H1 (cell line): ENCODE data around the gene SOX6.

ENCODE experiments used
- CHD1 ChIP-seq: IDR thresholded peaks from 2 replicates; pipeline ENCODE4 v1.6.1; 2012; ENCODE audit warnings: low read depth, low read length, improper control_type of control experiment
- EZH2 ChIP-seq: fragments of 200-600 bp; sonication (generic); IDR thresholded peaks from 2 replicates; pipeline ENCODE4 v1.7.1; 2012; ENCODE audit warnings: low read depth, mild to moderate bottlenecking, moderate library complexity, low read length, inconsistent platforms; ENCODE audit not compliant: severe bottlenecking
- POLR2A ChIP-seq, 2 experiments: IDR thresholded peaks; 1 replicate in 1 of 2; 2 replicates in 1 of 2; pipeline ENCODE4 v1.6.1; 2011; ENCODE audit warnings: low read depth in 2 of 2, low read length in 2 of 2, mild to moderate bottlenecking in 2 of 2; ENCODE audit errors: control extremely low read depth in 1 of 2
- POLR2AphosphoS5 ChIP-seq: IDR thresholded peaks from 2 replicates; pipeline ENCODE4 v1.6.1; 2011; ENCODE audit warnings: low read depth, low read length
- RXRA ChIP-seq: IDR thresholded peaks from 2 replicates; pipeline ENCODE4 v1.6.1; 2011; ENCODE audit warnings: low read depth, mild to moderate bottlenecking, low read length, moderate library complexity; ENCODE audit not compliant: insufficient read depth
- SP1 ChIP-seq: IDR thresholded peaks from 2 replicates; pipeline ENCODE4 v1.6.1; 2011; ENCODE audit warnings: low read depth, low read length
- SP2 ChIP-seq: IDR thresholded peaks from 2 replicates; pipeline ENCODE4 v1.6.1; 2012; ENCODE audit warnings: mild to moderate bottlenecking, low read length, inconsistent platforms
- TCF12 ChIP-seq: IDR thresholded peaks from 2 replicates; pipeline ENCODE4 v1.6.1; 2011; ENCODE audit warnings: low read depth, mild to moderate bottlenecking, low read length
- USF2 ChIP-seq: IDR thresholded peaks from 2 replicates; pipeline ENCODE4 v1.6.1; 2011; ENCODE audit warnings: low read length, improper control_type of control experiment
- TF ChIP-seq, protein P1 (sequence below), 3 experiments: IDR thresholded peaks; 1 replicate in 2 of 3; 2 replicates in 1 of 3; pipeline versions ENCODE4 v1.5.1 to v1.6.1; 2011; ENCODE audit warnings: low read length in 3 of 3, mild to moderate bottlenecking in 3 of 3, inconsistent platforms in 2 of 3, low read depth in 1 of 3, moderate library complexity in 1 of 3; ENCODE audit not compliant: insufficient read depth in 1 of 3; ENCODE audit errors: control extremely low read depth in 1 of 3
- TF ChIP-seq, protein P2 (sequence below): IDR thresholded peaks from 2 replicates; pipeline ENCODE4 v1.6.1; 2012; ENCODE audit warnings: low read length, inconsistent platforms
- TF ChIP-seq, protein P3 (sequence below): IDR thresholded peaks from 2 replicates; pipeline ENCODE4 v1.6.1; 2012; ENCODE audit warnings: inconsistent platforms
- TF ChIP-seq, protein P4 (sequence below): IDR thresholded peaks from 2 replicates; pipeline ENCODE4 v1.6.1; 2011; ENCODE audit warnings: low read depth, mild to moderate bottlenecking, low read length; ENCODE audit not compliant: insufficient read depth

GRCh38 chr11:16093889-16094653 lies 262.3 kb downstream of the SOX6 start:
- TF ChIP-seq, protein P1, sequence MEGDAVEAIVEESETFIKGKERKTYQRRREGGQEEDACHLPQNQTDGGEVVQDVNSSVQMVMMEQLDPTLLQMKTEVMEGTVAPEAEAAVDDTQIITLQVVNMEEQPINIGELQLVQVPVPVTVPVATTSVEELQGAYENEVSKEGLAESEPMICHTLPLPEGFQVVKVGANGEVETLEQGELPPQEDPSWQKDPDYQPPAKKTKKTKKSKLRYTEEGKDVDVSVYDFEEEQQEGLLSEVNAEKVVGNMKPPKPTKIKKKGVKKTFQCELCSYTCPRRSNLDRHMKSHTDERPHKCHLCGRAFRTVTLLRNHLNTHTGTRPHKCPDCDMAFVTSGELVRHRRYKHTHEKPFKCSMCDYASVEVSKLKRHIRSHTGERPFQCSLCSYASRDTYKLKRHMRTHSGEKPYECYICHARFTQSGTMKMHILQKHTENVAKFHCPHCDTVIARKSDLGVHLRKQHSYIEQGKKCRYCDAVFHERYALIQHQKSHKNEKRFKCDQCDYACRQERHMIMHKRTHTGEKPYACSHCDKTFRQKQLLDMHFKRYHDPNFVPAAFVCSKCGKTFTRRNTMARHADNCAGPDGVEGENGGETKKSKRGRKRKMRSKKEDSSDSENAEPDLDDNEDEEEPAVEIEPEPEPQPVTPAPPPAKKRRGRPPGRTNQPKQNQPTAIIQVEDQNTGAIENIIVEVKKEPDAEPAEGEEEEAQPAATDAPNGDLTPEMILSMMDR (IDR thresholded peaks at IDR 0.05; ENCODE audit: control extremely low read depth in 1 of 3, insufficient read depth in 1 of 3, low read depth in 1 of 3, low read length in 3 of 3), result no peak
- TF ChIP-seq POLR2AphosphoS5, result no peak
- TF ChIP-seq CHD1, result no peak
- TF ChIP-seq EZH2, result no peak
- TF ChIP-seq, protein P2, sequence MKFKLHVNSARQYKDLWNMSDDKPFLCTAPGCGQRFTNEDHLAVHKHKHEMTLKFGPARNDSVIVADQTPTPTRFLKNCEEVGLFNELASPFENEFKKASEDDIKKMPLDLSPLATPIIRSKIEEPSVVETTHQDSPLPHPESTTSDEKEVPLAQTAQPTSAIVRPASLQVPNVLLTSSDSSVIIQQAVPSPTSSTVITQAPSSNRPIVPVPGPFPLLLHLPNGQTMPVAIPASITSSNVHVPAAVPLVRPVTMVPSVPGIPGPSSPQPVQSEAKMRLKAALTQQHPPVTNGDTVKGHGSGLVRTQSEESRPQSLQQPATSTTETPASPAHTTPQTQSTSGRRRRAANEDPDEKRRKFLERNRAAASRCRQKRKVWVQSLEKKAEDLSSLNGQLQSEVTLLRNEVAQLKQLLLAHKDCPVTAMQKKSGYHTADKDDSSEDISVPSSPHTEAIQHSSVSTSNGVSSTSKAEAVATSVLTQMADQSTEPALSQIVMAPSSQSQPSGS, result no peak
- no peak for TF ChIP-seq POLR2A (IDR thresholded peaks at IDR 0.05; ENCODE audit: control extremely low read depth in 1 of 2, low read depth in 2 of 2, low read length in 2 of 2)
- TF ChIP-seq, protein P3, sequence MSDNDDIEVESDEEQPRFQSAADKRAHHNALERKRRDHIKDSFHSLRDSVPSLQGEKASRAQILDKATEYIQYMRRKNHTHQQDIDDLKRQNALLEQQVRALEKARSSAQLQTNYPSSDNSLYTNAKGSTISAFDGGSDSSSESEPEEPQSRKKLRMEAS, result no peak
- TF ChIP-seq TCF12, result no peak
- TF ChIP-seq USF2, result no peak
- TF ChIP-seq, protein P4, sequence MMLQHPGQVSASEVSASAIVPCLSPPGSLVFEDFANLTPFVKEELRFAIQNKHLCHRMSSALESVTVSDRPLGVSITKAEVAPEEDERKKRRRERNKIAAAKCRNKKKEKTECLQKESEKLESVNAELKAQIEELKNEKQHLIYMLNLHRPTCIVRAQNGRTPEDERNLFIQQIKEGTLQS, result no peak
- no peak for TF ChIP-seq SP1
- TF ChIP-seq SP2, result no peak
- TF ChIP-seq RXRA, result no peak
